NCI-H1694 treated with DMSO at 0.1 percent for 48 hours (cell line): ENCODE data around the gene SCAMP1.
"Not testable (repeated sequence)": the region's sequence is repeated elsewhere in the genome, so short reads cannot be mapped to it uniquely, and the experiment has no call there.

ENCODE experiments used
- DNase-seq: peaks from one replicate; lab custom pipeline; 2025; lab: John Stamatoyannopoulos, UW

The SCAMP1 gene

DNA sequence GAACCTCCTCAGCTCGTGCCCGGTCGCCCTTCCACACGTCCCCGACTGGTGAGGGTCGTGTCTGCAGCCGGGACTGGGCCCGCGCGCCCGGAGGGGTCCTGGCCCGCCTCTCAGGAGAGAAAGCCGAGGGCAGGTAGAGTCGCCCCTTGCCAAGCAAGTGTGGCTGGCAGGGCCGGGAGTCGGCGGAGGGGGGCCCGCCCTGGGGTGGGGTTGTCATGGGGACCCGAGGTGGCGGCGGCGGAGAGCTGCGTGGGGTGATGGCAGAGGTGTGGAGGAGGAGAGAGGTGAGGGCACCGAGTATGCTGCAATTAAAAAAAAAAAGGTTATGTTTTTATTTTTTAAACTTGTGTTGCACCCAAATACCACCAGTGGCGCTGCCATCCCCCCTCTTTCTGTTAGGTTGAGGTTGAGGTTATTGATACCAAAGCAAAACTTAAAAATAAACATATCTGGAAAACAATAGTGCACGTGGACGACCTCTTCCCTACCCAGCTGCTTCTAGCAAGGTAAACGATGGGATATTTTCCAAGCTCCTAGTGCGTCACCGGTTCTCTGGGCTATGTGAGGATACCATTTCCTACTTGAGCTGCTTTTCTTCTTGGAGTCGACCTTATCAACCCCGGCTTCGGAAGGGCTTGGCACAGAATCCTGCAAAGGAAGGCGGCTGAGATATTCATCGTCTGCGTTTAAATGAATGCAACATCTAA is 660 bp downstream of the SCAMP1 start:
- DNase-seq: peak; percentile 23

DNA sequence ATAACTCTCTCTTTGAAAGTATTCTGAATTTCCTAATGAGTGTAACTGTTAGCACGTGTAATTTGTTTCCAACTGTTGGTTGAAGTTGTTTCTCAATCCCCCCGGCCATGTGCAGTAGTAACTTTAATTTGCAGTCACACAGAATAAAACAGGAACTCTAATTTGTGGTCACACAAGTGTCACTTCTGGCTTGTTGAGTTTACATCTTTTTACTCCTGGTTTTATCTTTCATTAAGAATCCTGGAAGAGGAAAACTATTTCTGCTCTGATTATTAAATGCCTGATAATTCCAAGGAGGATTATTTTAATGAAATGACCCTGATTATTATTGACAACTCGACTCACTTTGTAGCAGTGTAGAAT is 1.2 kb downstream of the SCAMP1 start:
- peak; percentile 8 for DNase-seq

DNA sequence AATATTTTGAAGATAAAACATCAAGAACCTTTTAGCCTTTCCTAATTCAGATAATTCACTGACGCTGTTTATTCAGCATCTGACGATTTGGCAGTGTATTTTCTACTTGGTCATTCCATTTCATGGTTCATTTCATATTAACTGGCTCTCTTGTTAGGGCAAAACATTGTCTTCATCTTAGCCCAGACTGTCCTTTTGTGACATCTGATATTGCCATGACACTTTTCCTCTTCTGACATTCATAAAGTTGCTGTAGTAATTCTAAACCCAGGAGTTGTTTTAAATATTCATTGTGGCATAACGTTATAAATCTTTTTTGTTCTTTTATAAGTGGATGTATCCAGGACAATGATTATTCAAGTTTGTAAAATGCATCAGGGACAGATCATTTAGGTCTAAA is 1.8 kb downstream of the SCAMP1 start:
- no peak for DNase-seq

DNA sequence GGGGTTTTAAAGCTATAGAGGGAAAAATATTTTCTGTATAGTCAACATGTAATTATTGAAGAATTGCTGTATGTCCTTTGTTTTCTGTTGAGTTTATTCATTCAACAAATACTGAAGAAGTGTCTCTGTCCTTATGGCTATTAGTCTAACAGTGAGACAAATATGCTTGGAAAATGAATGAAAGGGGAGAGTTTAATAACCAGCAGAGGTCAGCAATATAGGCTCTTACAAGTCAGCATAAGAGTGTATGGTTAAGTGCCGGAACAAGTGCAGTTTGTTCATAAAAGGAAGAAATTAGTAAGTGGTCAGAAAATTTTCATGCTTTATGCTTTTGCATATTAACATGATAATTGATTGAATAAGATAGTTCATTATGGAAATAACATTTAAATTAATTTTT is 3.6 kb downstream of the SCAMP1 start:
- no peak for DNase-seq

DNA sequence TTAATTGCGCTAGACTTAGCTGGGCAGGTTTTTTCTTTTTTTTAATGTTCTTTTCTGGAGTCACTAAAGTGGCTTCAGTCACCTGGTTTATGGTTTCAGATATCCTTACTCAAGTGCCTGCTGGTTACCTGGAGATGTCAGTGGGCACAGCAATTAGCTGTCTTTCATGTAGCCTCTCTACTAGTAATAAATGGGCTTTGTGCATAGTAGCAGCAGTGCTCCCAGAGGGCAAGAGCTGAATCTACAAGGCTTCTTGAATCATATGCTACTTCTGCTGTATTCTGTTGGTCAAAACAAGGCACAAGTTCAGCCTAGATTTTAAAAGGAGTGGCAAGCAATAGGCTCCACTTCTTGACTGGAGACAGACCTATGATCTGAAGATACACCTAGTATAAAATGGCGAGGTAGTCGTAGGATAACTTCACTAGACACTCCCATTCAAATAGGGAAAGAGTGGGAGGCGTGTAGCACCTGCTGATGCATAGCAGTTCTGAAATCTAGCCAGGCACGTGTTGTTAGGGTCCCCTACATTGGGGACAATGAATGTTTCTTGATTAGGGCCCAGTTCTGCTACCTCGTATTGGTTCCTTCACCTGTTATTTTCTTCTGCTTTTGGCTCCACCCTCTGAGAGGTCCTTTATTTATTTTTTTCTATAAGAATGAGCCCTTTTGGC is 7.0 kb downstream of the SCAMP1 start:
- DNase-seq: no peak

DNA sequence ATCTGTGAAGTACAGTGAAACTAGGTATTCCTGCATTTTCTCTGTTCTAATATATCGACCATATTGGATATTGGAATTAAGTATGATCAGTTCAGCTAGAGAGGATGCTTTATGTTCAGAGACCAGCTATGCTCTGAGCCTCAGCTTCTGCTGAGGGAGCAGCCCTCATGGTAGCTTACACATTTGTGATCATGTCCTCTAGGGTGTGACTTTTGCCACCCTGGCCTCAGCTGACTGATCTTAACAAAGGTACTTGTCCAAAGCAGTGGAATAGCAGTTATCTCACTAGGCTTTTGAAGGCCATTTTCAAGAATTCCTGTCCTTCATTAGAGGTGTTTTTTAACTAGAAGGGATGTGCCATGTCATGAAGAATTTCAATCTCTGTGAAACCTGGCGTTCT is 9.3 kb downstream of the SCAMP1 start:
- DNase-seq: no peak

DNA sequence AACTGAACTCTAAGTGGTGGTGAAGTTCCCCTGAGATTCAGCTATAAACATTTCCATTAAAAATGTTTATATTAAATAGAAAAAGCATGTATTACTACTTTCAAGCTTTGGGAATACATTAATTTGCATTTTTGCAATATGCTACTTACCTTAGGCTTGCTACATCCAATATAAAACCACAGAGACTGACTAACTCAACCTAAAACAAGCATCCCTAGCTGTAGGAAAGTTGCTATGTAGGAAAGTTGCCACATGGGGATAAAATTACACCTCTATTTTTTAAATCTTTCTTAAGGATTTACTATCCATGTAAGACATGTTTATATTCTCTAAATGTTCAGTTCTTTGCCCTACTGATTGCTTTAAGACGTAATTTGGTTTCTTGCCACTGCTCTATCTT is 12.8 kb downstream of the SCAMP1 start:
- no peak for DNase-seq

DNA sequence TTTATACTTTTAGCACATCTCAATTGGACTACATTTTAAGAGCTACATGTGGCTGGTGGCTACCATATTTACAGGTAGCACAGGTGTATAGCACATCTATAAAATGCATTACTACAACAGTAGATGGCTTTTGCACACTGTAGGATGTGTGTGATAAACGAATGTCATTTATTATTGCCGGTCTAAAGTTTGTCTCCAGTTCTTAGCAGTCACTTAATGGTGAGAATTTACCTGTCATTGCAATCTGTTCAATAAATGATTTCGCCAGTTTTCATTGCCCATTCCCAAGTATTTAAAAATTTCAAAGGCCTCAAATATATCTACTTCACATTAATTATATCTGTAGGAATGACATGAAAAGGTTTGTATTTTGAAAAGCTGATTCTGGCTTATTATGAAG is 15.9 kb downstream of the SCAMP1 start:
- no peak for DNase-seq

DNA sequence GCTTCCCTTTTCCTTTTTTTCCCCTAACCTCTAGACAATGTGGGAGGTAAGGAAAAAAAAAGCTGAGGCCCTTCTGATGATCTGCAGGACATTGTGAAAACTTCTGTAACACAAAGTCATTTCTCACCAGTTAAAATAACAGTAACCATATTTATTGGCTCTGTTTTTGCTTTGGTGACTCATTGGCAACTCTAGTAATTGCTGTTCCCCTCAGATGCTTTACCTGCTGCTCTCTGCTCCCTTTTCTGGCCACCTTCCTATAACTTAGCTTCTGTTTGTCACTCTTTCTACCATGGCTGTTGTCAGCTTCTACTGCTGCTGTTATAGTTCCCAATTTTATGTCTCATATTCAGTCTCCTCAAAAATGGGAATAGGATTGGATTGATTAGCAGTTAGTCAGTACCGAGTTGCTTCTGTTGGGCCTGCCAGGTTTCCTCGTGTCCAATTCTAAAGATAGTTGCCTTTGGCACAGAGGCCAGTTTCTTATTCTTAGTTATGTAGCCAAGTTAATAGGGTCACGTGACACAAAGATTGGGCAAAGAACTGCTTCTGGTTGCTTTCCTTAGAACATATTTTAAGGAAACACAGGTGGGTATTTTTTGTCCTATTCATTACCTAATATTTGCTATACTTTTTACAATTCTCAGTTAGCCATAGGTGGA is 16.8 kb downstream of the SCAMP1 start:
- DNase-seq: no peak

DNA sequence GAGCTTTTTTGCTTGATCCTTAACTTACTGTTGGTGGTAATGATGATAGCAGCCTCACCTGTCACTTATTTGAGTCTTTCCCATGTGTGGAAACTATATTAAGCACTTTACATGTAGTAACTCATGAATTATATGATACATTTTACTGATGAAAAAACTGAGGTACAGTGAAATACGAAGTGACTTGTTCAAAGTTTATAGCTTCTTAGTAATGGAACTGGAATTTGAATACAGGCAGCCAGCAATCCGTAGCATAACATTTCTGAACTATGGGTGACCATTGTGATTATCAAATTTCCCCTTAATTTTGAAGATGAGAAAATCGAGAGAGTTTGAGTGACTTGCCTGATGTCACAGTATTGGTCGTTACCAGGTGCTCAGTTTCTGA is 17.3 kb downstream of the SCAMP1 start:
- DNase-seq: no peak

DNA sequence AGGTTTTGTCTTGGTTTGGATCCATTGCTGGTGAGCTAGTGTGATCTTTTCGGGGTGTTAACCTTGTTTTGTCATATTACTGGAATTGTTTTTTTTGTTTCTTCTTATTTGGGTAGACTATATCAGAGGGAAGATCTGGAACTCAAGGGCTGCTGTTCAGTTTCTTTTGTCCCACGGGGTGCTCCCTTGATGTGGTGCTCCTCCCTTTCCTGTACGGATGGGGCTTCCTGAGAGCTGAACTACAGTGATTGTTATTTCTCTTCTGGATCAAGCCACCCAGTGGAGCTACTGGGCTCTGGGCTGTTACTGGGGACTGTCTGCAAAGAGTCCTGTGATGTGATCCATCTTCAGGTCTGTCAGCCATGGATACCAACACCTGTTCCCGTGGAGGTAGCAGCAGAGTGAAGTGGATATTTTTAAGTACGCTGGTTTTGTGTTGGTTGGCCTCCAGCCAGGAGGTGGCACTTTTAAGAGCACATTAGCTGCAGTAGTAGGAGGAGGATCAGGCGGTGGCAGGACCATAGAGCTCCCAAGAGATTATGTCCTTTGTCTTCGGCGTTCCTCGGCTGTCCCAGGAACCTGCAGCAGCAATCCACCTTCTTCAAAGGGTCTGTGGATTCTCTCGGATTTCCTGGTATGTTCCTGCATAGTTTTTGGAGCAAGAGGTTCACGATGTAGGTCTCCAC is 27.2 kb downstream of the SCAMP1 start:
- no peak for DNase-seq

DNA sequence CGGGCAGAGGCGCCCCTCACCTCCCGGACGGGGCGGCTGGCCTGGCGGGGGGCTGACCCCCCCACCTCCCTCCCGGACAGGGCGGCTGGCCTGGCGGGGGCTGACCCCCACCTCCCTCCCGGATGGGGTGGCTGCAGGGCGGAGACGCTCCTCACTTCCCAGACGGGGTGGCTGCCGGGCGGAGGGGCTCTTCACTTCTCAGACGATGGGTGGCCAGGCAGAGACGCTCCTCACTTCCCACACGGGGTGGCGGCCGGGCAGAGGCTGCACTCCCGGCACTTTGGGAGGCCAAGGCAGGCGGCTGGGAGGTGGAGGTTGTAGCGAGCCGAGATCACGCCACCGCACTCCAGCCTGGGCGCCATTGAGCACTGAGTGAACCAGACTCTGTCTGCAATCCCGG is 30.9 kb downstream of the SCAMP1 start:
- not testable (repeated sequence) for DNase-seq

DNA sequence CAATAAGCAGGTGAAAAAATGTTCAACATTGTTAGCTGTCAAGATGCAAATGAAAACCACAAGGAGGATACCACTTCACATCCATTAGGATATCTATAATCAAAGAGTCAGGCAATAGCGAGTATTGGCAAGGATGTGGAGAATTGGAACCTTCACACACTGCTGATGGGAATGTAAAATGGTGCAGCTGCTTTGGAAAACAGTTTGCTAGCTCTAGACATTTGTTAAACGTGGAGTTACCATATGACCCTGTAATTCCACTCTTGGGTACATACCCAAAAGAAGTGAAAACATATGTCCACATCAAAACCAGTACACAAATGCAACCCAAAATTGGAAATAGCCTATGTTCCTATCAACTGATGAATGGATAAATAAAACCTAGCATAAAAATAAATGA is 37.4 kb downstream of the SCAMP1 start:
- no peak for DNase-seq

DNA sequence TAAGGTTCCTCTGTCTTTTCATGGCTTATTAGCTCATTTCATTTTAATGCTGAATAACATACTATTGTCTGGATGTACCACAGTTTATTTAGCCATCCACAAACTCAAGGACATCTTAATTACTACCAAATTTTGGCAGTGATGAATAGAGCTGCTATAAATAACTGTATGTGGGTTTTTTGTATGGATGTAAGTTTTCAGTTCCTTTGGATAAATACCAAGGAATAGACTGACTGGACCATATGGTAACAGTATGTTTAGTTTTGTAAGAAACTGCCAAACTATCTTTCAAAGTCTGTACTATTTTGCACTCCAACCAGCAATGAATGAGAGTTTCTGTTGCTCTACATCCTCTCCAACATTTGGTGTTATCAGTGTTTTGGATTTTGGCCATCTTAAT is 38.7 kb downstream of the SCAMP1 start:
- no peak for DNase-seq

DNA sequence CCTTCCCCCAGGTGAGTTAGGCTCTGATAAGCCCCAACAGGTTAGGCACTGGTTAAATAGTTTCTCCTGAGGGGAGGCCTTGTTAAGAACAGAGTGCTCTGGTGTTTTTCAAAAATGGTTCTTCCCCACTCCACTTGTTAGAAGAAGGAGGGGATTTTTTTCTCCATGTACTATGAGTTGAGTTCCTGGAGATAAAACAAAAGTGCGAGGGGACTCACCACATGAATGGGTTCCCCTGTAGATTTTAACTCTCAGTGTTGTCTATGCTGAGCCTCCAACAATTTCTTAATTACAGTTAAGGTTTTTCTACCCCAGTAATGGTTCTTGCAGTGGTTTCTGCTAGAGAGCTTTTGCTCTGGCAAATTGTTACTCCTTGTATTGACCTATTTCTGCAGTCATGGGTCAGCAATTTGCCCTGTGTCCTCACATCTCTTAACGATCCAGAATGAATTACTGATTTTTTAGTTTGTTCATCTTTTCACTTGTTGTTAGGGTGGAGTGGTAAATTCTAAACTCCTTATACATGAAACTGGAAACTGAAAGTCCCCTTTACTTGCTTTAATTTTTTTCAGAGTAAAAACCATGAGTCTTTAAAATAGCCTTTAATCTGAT is 44.4 kb downstream of the SCAMP1 start:
- no peak for DNase-seq

DNA sequence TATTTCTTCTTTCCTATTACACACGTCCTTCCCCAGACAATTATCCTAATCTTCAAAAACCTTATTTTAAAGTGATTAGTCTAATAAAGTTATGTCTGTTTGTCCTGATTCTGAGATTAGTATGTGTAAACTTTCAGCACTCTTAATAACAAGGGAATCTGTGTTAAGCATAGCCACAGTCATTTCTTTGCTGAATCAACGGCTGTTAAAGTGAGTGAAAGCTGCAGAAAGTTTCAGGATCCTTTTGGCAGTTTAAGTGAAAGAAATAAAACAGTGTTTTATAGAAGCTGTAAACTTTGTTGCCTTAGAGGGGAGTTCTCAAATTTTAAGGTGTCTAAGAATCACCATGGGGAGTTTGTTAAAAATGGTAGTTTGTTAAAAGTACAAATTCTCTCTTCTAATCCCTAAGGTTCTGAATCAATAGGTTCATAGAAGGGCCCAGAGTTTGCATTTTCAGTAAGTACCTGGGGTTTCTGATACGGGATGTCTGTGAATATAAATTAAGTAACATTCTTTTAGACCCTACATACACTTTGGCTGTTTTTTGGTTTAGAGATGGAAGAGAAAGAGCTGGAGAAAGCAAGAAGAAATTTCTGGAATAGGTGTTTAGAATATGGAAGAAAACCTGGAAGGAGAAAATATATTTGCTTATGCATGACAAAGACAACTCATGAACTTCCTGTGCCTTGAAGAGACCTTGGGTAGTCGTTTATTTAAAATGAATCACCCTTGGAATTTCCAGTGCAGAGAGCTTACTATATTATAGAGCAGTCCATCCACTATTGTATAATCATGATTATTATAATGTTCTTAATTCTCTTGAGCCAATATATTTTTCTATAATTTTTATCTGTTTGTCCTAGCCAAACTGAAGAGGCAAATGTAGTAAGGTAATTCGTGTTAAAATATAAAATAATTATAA is 45.7 kb downstream of the SCAMP1 start:
- DNase-seq: no peak

DNA sequence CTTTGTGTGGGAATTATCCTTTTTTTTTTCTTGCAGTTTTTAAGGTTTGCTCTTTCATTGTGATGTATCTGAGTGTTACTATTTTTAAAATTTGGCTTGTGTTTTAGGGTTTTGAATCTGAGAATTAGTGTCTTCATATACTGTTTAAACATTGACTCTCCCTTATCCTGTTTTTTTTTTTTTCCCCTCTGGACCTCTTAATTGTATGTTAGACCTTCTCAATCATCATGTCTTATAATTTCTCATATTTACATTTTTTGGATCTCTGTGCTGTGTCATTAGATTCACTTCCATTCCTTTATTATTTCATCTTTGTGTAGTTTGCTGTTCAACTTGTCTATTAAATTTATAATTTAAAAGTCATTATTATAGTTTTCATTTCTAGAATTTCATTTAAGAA is 47.0 kb downstream of the SCAMP1 start:
- no peak for DNase-seq

DNA sequence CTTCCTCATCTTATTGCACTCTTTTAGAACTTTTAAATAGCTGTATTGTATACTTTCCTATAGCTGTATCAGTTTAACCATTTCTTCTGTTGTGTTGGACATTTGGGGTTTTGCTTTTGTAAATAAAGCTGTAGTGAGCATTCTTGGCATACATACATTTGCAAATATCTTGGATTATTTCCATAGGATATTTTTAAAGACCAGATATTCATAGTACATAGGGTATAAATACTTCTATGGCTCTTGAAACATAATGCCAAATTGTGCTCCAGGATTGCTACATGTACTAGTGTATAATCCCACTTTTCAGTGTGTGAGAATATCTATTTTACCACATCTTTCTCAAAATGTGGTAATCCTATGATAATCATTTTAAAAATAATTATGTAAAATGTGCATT is 51.2 kb downstream of the SCAMP1 start:
- no peak for DNase-seq

DNA sequence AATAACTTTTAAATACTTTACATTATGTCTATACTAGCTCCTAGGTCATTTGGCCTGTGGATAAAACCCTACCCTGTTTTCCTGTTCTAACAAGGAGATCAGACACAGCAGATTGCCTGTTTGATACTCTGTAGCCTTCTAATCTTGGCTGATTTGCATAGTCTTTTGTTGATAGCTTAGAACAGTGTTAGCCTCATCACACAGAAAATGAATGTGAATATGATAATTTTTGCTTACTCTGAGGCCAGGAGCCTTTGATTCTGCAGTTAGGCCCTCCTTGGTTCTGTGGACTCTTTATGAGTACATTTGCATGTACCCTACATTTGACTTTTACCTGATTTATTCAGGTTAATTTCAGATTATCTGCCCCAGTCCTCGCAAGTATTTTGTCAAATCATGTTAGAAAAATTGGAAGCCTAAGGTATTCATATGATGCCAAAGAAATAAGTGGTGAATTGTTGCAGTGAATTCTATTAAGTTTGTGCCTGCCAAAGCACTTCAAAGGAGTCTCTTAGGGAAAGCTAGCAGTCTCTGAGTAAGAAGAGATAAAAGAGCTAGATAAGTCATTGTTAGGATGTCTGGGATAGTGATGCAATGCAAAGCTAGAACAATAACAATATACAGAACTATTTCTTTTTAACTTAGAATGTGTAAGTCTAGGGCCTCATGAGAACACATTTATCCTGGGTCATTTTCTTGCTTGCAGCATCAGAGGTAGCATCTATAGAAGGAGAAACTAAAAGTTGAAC is 56.4 kb downstream of the SCAMP1 start:
- no peak for DNase-seq

DNA sequence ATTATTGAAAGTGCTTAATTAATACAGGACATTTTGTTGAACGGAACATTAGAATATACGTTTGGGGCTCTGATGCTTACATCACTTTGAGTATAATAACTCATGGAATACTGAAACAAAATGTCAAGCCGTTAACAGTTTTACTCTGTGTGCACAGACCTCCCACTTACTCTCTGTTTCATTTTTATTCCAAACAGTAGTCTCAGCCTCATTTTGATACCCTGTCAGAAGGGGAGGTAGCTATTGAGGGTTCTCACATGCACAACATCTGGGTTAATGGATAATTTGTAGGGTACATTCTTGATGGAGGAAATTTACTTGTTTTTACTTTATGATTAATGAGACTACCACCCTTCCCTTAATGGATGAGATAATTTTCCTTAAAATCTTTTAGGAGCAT is 59.0 kb downstream of the SCAMP1 start:
- no peak for DNase-seq

DNA sequence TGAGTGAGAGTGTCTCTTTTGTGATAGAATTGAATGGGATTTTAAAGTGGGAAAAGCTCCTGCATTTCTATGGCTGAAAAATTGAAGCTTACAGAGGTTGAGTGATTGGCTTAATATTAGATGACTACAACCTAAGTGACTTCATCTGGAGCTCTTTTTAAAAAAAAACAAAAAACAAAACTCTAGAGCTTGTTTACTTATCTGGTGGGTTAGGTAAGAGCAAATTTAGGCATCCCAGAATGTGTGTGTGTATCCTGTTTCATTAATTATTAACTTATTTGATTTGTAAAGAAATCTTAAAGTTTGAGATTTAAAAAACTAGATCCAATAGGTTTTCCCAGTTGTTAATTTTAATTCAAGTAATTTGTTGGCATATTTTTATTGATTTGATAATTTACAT is 60.1 kb downstream of the SCAMP1 start:
- DNase-seq: no peak
